ENCODE measurements around the gene SOX2. TPM values are rescaled to one million over a fixed set of nuclear protein-coding genes. Genes with fewer than 3 reads are reported as not detected.

SOX2 gene
- total RNA-seq, 1 experiment from 2014 or later = 0.39 TPM

DNA sequence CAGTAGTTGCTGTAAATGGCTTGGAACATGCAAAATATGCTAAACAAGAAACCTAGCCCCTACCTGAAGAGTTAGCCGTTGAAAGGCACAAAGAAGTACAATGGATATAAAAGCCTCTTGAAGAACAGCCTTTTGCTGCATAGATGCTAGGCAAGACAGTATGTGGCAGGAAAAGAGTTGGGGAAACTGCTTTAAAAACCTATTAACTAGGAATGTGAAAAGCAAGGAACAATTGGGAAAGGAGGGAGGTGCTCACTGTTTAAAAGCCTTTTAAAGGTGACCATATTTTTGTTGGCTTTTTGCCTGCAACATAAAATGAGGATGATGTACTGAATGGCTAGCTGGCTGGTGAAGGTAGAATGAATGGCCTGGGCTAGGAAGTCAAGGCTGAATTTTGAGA is 24.5 kb upstream of the SOX2 start:
- Histone ChIP-seq H3K4me3 (ENCODE audit: low read depth in 2 of 2, low read length in 2 of 2) (no peak overlapping the region), H3K27ac (ENCODE audit: low read length) (no peak overlapping the region), H3K36me3 (ENCODE audit: control insufficient read depth, insufficient read depth, low read length) (no peaks in the 10 kb centered on the region), H3K4me1 (ENCODE audit: control insufficient read depth, insufficient read depth, low read length) (no peaks in the 10 kb centered on the region), H3K27me3 (ENCODE audit: control insufficient read depth, insufficient read depth, low read length) (no peaks in the 10 kb centered on the region), H3K9me3 (ENCODE audit: control insufficient read depth, insufficient read depth, low read depth, low read length) (no peaks in the 10 kb centered on the region)
- BruUV-seq (replicated peaks) = no TSS peak
- TF ChIP-seq POLR2AphosphoS5 (IDR thresholded peaks at IDR 0.05; ENCODE audit: low read depth, low read length) (no peak), SIN3A (IDR thresholded peaks at IDR 0.05; ENCODE audit: borderline replicate concordance, insufficient read depth, low read depth, low read length) (no peak), TCF7L2 (IDR thresholded peaks at IDR 0.05; ENCODE audit: low read depth, low read length) (no peak)
- TF ChIP-seq, protein P1, sequence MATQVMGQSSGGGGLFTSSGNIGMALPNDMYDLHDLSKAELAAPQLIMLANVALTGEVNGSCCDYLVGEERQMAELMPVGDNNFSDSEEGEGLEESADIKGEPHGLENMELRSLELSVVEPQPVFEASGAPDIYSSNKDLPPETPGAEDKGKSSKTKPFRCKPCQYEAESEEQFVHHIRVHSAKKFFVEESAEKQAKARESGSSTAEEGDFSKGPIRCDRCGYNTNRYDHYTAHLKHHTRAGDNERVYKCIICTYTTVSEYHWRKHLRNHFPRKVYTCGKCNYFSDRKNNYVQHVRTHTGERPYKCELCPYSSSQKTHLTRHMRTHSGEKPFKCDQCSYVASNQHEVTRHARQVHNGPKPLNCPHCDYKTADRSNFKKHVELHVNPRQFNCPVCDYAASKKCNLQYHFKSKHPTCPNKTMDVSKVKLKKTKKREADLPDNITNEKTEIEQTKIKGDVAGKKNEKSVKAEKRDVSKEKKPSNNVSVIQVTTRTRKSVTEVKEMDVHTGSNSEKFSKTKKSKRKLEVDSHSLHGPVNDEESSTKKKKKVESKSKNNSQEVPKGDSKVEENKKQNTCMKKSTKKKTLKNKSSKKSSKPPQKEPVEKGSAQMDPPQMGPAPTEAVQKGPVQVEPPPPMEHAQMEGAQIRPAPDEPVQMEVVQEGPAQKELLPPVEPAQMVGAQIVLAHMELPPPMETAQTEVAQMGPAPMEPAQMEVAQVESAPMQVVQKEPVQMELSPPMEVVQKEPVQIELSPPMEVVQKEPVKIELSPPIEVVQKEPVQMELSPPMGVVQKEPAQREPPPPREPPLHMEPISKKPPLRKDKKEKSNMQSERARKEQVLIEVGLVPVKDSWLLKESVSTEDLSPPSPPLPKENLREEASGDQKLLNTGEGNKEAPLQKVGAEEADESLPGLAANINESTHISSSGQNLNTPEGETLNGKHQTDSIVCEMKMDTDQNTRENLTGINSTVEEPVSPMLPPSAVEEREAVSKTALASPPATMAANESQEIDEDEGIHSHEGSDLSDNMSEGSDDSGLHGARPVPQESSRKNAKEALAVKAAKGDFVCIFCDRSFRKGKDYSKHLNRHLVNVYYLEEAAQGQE (IDR thresholded peaks at IDR 0.05; ENCODE audit: insufficient read depth in 1 of 2, low read depth in 2 of 2, low read length in 1 of 2) = no peak
- TF ChIP-seq, protein P2, sequence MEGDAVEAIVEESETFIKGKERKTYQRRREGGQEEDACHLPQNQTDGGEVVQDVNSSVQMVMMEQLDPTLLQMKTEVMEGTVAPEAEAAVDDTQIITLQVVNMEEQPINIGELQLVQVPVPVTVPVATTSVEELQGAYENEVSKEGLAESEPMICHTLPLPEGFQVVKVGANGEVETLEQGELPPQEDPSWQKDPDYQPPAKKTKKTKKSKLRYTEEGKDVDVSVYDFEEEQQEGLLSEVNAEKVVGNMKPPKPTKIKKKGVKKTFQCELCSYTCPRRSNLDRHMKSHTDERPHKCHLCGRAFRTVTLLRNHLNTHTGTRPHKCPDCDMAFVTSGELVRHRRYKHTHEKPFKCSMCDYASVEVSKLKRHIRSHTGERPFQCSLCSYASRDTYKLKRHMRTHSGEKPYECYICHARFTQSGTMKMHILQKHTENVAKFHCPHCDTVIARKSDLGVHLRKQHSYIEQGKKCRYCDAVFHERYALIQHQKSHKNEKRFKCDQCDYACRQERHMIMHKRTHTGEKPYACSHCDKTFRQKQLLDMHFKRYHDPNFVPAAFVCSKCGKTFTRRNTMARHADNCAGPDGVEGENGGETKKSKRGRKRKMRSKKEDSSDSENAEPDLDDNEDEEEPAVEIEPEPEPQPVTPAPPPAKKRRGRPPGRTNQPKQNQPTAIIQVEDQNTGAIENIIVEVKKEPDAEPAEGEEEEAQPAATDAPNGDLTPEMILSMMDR (IDR thresholded peaks at IDR 0.05) = no peak
- POLR2A ChIA-PET = no interaction called here
- ATAC-seq (no peak), DNase-seq (ENCODE audit: low read depth, low spot score) (no peak)
- intact Hi-C loops (cut with micrococcal nuclease; ENCODE audit: unreplicated experiment) (no loop called here), in situ Hi-C loops (cut with HindIII; ENCODE audit: low pct_unique_long_range_greater_than_20kb, low sequenced_read_pairs) (no loop called here)
- CTCF ChIA-PET = no interaction called here

DNA sequence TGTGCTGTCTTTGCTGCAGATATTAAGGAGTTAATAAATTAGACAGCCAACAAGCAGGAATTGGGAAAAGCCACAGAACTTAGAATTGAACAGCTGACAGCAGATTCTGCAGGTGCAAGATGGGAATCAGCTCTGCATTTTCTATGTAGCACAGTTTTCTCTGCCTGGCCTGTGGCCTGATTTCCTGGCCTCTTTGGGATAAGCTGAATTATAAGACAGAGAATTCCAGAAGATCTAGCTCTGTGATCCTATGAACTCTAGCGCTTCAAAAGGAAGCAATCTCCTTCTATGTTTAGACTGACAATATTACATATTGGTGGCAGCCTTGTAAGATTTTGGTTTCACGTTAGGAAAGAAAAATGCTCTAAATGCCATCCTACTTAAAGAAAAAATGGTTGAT is 24.0 kb upstream of the SOX2 start:
- CTCF ChIA-PET = no interaction called here
- intact Hi-C loops (cut with micrococcal nuclease; ENCODE audit: unreplicated experiment) = no loop called here

DNA sequence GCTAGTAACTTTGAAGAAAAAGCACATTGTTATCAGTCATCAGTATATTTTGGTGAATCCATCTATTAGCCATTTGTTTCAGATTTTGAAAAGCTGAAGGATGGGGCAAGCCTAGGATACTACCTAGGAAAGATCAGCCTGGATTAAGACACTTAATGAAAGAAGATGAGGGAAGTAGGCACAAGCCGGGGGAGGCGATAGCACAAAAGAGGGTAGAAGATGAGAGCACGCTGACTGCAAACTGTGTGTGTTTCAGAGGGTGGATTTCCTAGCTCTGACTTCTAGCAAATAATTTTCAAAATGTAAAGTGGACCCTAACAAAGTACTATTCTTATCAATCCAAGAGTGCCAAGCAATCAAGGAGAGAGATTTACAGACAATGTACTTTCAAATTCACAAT is 22.2 kb upstream of the SOX2 start:
- BruUV-seq (replicated peaks) = no TSS peak
- POLR2A ChIA-PET = no interaction called here

More for the DNA sequence above, 24.0 kb upstream of the SOX2 start:
- Histone ChIP-seq H3K36me3 (ENCODE audit: control insufficient read depth, insufficient read depth, low read length) (no peaks in the 10 kb centered on the region), H3K27ac (ENCODE audit: low read length) (no peak overlapping the region), H3K9me3 (ENCODE audit: control insufficient read depth, insufficient read depth, low read depth, low read length) (no peaks in the 10 kb centered on the region), H3K4me3 (ENCODE audit: low read depth in 2 of 2, low read length in 2 of 2) (no peak overlapping the region), H3K27me3 (ENCODE audit: control insufficient read depth, insufficient read depth, low read length) (no peaks in the 10 kb centered on the region), H3K4me1 (ENCODE audit: control insufficient read depth, insufficient read depth, low read length) (no peaks in the 10 kb centered on the region)
- in situ Hi-C loops (cut with HindIII; ENCODE audit: low pct_unique_long_range_greater_than_20kb, low sequenced_read_pairs) = no loop called here
- POLR2A ChIA-PET = no interaction called here
- DNase-seq (ENCODE audit: low read depth, low spot score) (no peak), ATAC-seq (no peak)
- TF ChIP-seq TCF7L2 (IDR thresholded peaks at IDR 0.05; ENCODE audit: low read depth, low read length) = no peak
- BruUV-seq (replicated peaks) = no TSS peak

More for the DNA sequence above, 22.2 kb upstream of the SOX2 start:
- CTCF ChIA-PET = no interaction called here
- DNase-seq (ENCODE audit: low read depth, low spot score) = no peak
- ATAC-seq = no peak
- H3K9me3 ChIP-seq (ENCODE audit: control insufficient read depth, insufficient read depth, low read depth, low read length) = no peaks in the 10 kb centered on the region
- in situ Hi-C loops (cut with HindIII; ENCODE audit: low pct_unique_long_range_greater_than_20kb, low sequenced_read_pairs) (no loop called here), intact Hi-C loops (cut with micrococcal nuclease; ENCODE audit: unreplicated experiment) (no loop called here)
- H3K27me3 ChIP-seq (ENCODE audit: control insufficient read depth, insufficient read depth, low read length) = no peaks in the 10 kb centered on the region
- no peak overlapping the region for H3K4me3 ChIP-seq (ENCODE audit: low read depth in 2 of 2, low read length in 2 of 2)
- no peaks in the 10 kb centered on the region for H3K36me3 ChIP-seq (ENCODE audit: control insufficient read depth, insufficient read depth, low read length)
- no peak for TF ChIP-seq SIN3A (IDR thresholded peaks at IDR 0.05; ENCODE audit: borderline replicate concordance, insufficient read depth, low read depth, low read length)
- TF ChIP-seq, protein P1 (IDR thresholded peaks at IDR 0.05; ENCODE audit: insufficient read depth in 1 of 2, low read depth in 2 of 2, low read length in 1 of 2) = no peak
- no peak for TF ChIP-seq TCF7L2 (IDR thresholded peaks at IDR 0.05; ENCODE audit: low read depth, low read length)
- no peak for TF ChIP-seq POLR2AphosphoS5 (IDR thresholded peaks at IDR 0.05; ENCODE audit: low read depth, low read length)
- TF ChIP-seq, protein P2 (IDR thresholded peaks at IDR 0.05) = no peak
- no peak overlapping the region for H3K27ac ChIP-seq (ENCODE audit: low read length)
- H3K4me1 ChIP-seq (ENCODE audit: control insufficient read depth, insufficient read depth, low read length) = no peaks in the 10 kb centered on the region
